IgD-negative memory B cell (primary cell): ENCODE data around the gene TUBA8. TPM values are rescaled to one million over a fixed set of nuclear protein-coding genes. Genes with fewer than 3 reads are reported as not detected.
"Not testable (repeated sequence)": the region's sequence is repeated elsewhere in the genome, so short reads cannot be mapped to it uniquely, and the experiment has no call there.

Source experiments
- H3K27ac Mint-ChIP-seq, 3 donors: one replicate each; pipeline ENCODE4 v1.8.0; 2020 to 2022; ENCODE audit warnings: mild to moderate bottlenecking in 3 of 3, mixed read lengths in 3 of 3, moderate library complexity in 1 of 3
- H3K27me3 Mint-ChIP-seq: one replicate; pipeline ENCODE4 v1.8.0; 2021; ENCODE audit warnings: mixed read lengths
- H3K36me3 Mint-ChIP-seq: one replicate; pipeline ENCODE4 v1.8.0; 2020; ENCODE audit warnings: mild to moderate bottlenecking, mixed read lengths
- H3K4me1 Mint-ChIP-seq, 3 donors: one replicate each; pipeline ENCODE4 v1.8.0; 2020 to 2022; ENCODE audit warnings: mixed read lengths in 3 of 3, mild to moderate bottlenecking in 1 of 3
- H3K4me3 Mint-ChIP-seq, 4 donors: one replicate each; pipeline ENCODE4 v1.8.0; 2020 to 2022; ENCODE audit warnings: mild to moderate bottlenecking in 4 of 4, mixed read lengths in 4 of 4, moderate library complexity in 3 of 4
- H3K9me3 Mint-ChIP-seq, 3 donors: one replicate each; pipeline ENCODE4 v1.8.0; 2020 to 2021; ENCODE audit warnings: mixed read lengths in 3 of 3, mild to moderate bottlenecking in 1 of 3
- polyA plus RNA-seq: library from polyadenylated mRNA; unstranded; fragments of 300-500 nt; fragmentation: Illumina TruSeq; gene quantifications from one replicate; pipeline ENCODE4 v1.2.3, GENCODE V29; 2021

Gene TUBA8
- polyA plus RNA-seq, 1 donor from 2014 or later = 2.8 TPM

- no peaks in the 10 kb centered on the region for H3K27me3 Mint-ChIP-seq
- H3K4me3 Mint-ChIP-seq = no peak overlapping the region
- H3K4me1 Mint-ChIP-seq = peaks cover 0 to under 1% (median 0%) of the 10 kb centered on the region in 3 donors
- H3K27ac Mint-ChIP-seq = no peak overlapping the region
- no peaks in the 10 kb centered on the region for H3K9me3 Mint-ChIP-seq
- peaks cover 4% of the 10 kb centered on the region for H3K36me3 Mint-ChIP-seq
Measured at GRCh38 chr22:18119409-18120110, 9.0 kb downstream of the TUBA8 start.

GRCh38 chr22:18120857-18121256, 10.2 kb downstream of the TUBA8 start:
- Mint-ChIP-seq H3K36me3 (peaks cover 6% of the 10 kb centered on the region), H3K27me3 (no peaks in the 10 kb centered on the region), H3K9me3 (no peaks in the 10 kb centered on the region), H3K27ac (no peak overlapping the region), H3K4me3 (no peak overlapping the region), H3K4me1 (no peaks in the 10 kb centered on the region)

DNA sequence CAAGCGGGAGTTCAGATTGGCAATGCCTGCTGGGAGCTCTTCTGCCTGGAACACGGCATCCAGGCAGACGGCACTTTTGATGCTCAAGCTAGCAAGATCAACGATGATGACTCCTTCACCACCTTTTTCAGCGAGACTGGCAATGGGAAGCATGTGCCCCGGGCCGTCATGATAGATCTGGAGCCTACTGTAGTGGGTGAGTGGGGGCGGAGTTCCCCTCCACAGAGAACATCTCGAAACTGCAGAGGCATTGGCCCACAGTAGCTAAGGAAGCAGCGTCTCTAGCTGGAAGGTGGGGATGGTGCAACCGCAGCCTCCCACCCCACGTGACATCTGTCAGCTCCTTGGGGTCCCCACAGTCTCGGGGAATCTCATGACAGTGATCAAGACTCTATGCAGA, 10.9 kb downstream of the TUBA8 start:
- Mint-ChIP-seq H3K27ac (no peak overlapping the region), H3K36me3 (peaks cover 7% of the 10 kb centered on the region), H3K9me3 (no peaks in the 10 kb centered on the region), H3K4me1 (no peaks in the 10 kb centered on the region), H3K27me3 (no peaks in the 10 kb centered on the region), H3K4me3 (no peak overlapping the region)

DNA sequence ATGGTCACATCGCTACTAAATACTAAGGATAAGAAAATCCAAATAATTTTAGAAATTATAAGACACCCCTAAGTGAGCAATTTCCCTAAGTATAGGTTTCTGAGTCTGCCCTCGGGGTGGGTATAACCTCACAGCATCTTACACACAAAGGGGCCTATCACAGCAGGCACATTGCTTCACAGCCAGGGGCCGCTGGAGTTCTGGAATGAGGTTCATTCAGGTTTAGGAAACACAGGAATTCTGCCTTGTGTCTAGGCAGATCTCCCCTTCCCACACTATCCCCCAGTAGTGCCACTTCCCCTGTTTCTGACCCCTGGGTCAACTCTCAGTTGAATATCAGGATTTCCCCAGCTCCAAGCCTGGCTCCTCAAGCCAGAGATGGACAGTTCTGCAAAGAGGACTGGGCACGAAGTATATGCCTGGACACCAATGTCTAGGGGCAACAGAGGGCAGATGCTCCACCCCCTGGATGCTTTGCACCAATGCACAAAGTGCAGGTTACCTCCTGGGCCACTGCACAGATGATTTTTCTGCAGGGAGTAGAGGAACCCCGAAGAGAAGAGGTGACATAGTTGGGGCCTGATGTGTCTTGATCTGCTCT, 11.4 kb downstream of the TUBA8 start:
- Mint-ChIP-seq H3K36me3 (peaks cover 9% of the 10 kb centered on the region), H3K27ac (no peak overlapping the region), H3K4me3 (no peak overlapping the region), H3K4me1 (no peaks in the 10 kb centered on the region), H3K27me3 (no peaks in the 10 kb centered on the region), H3K9me3 (no peaks in the 10 kb centered on the region)

DNA sequence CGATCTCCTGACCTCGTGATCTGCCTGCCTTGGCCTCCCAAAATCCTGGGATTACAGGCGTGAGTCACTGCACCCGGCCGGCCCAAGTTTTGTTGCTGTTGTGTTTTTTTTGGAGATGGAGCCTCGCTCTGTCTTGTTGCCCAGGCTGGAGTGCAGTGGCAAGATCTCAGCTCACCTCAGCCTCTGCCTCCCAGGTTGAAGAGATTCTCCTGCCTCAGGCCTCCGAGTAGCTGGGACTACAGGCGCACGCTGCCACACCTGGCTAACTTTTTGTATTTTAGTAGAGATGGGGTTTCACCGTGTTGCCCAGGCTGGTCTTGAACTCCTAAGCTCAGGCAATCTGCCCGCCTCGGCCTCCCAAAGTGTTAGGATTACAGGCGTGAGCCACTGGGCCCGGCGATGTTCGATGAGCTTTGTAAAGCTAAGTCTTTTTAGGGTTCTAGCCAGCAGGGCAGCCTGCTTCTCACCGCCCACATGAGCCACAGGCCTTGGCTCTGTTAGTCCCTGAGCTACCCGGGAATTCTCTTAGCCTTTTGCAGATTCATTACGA, 12.9 kb downstream of the TUBA8 start:
- H3K27me3 Mint-ChIP-seq, H3K4me3 Mint-ChIP-seq, H3K4me1 Mint-ChIP-seq, H3K9me3 Mint-ChIP-seq: not testable (repeated sequence)
- peak overlapping the region in 1 of 3 donors; percentile 73 for H3K27ac Mint-ChIP-seq
- H3K36me3 Mint-ChIP-seq = peaks cover 11% of the 10 kb centered on the region

GRCh38 chr22:18126606-18127005, 16.0 kb downstream of the TUBA8 start:
- Mint-ChIP-seq H3K27ac (no peak overlapping the region), H3K4me3 (no peak overlapping the region), H3K27me3 (no peaks in the 10 kb centered on the region), H3K4me1 (no peaks in the 10 kb centered on the region), H3K9me3 (no peaks in the 10 kb centered on the region), H3K36me3 (peaks cover 7% of the 10 kb centered on the region)

- no peak overlapping the region for H3K4me3 Mint-ChIP-seq
- peak overlapping the region in 1 of 3 donors; percentile 55 for H3K27ac Mint-ChIP-seq
- H3K9me3 Mint-ChIP-seq = no peaks in the 10 kb centered on the region
- H3K27me3 Mint-ChIP-seq = no peaks in the 10 kb centered on the region
- H3K4me1 Mint-ChIP-seq = no peaks in the 10 kb centered on the region
- H3K36me3 Mint-ChIP-seq = peaks cover 10% of the 10 kb centered on the region
Measured at GRCh38 chr22:18130018-18130417, 19.4 kb downstream of the TUBA8 start.

GRCh38 chr22:18130699-18131429, 20.3 kb downstream of the TUBA8 start:
- Mint-ChIP-seq H3K4me3 (no peak overlapping the region), H3K27me3 (no peaks in the 10 kb centered on the region), H3K4me1 (no peaks in the 10 kb centered on the region), H3K27ac (peak overlapping the region in 1 of 3 donors; percentile 20), H3K9me3 (no peaks in the 10 kb centered on the region), H3K36me3 (peaks cover 9% of the 10 kb centered on the region)

DNA sequence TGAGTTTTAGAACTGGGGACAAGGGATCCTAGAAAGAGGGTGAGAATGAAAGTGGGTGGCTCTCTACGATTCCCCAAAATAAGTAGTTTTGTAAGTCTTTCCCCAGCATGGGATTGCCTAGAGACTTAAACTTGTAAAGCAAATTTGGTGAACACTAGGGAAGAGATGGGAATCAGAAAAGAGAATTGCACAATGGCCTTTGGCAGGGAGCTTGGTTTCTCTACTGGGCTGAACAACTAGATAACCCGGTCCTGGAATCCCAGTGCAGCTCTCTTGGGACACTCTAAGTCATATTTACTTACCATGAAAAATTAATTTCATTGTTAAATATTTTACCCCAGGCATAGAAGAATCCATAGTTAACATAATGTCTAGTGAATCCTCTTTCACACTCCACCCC, 22.8 kb downstream of the TUBA8 start:
- no peaks in the 10 kb centered on the region for H3K27me3 Mint-ChIP-seq
- peak overlapping the region in 1 of 4 donors; percentile 51 for H3K4me3 Mint-ChIP-seq
- no peaks in the 10 kb centered on the region for H3K4me1 Mint-ChIP-seq
- H3K27ac Mint-ChIP-seq = no peak overlapping the region
- H3K36me3 Mint-ChIP-seq = peaks cover 3% of the 10 kb centered on the region
- no peaks in the 10 kb centered on the region for H3K9me3 Mint-ChIP-seq

DNA sequence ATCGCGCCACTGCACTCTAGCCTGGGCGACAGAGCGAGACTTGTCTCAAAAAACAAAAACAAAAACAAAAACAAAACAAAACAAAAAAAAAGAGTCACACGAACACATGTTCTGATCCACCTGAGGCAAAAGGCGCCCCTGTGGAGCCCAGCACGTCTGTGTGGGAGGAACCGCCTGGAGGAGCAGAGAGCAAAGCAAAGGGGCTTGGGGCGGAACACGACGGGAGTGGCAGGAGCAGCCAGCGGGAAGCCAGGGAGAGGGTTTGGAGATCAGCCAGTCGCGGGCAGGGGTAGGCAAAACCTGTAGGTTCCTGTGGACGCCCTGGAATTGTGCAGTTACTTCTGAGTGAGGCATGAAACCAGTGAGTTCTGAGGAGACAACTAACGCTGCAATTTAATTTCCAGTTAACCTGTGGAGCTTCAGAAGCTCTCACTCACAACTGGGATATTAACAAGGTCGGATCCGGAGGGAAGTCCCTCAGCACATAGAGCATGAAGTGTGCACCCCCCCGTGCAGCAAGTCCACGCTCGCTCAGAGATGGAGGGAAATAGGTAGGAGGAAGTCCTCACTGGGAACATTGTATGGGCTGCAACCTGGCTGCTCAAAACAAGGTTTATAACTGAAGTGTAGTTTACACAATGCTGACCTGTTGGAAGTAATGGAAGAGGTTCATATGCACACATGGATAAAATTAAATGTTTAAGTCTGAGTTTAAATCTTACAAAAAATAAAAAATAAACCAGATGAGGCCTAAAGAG, 26.1 kb downstream of the TUBA8 start:
- Mint-ChIP-seq H3K27me3 (no peaks in the 10 kb centered on the region), H3K36me3 (peaks cover 3% of the 10 kb centered on the region), H3K4me1 (no peaks in the 10 kb centered on the region), H3K4me3 (no peak overlapping the region), H3K27ac (no peak overlapping the region), H3K9me3 (peaks cover 0 to 4% (median 0%) of the 10 kb centered on the region in 3 donors)

GRCh38 chr22:18141004-18141403, 30.4 kb downstream of the TUBA8 start:
- H3K36me3 Mint-ChIP-seq, H3K9me3 Mint-ChIP-seq, H3K4me1 Mint-ChIP-seq, H3K4me3 Mint-ChIP-seq, H3K27me3 Mint-ChIP-seq, H3K27ac Mint-ChIP-seq: not testable (repeated sequence)

- Mint-ChIP-seq H3K9me3 (peaks cover 0 to 4% (median 0%) of the 10 kb centered on the region in 3 donors), H3K27me3 (no peaks in the 10 kb centered on the region), H3K27ac (no peak overlapping the region), H3K36me3 (no peaks in the 10 kb centered on the region), H3K4me1 (no peaks in the 10 kb centered on the region), H3K4me3 (no peak overlapping the region)
Measured at GRCh38 chr22:18144105-18144504, 33.5 kb downstream of the TUBA8 start.

GRCh38 chr22:18145676-18146388, 35.2 kb downstream of the TUBA8 start:
- H3K27ac Mint-ChIP-seq = no peak overlapping the region
- H3K9me3 Mint-ChIP-seq = peaks cover 0 to 4% (median 0%) of the 10 kb centered on the region in 3 donors
- no peaks in the 10 kb centered on the region for H3K36me3 Mint-ChIP-seq
- no peaks in the 10 kb centered on the region for H3K27me3 Mint-ChIP-seq
- peak overlapping the region in 1 of 4 donors; percentile 66 for H3K4me3 Mint-ChIP-seq
- peaks cover 7 to 9% (median 7%) of the 10 kb centered on the region in 3 donors for H3K4me1 Mint-ChIP-seq

GRCh38 chr22:18146389-18146753, 35.8 kb downstream of the TUBA8 start:
- peaks cover 0 to under 1% (median 0%) of the 10 kb centered on the region in 3 donors for H3K9me3 Mint-ChIP-seq
- no peak overlapping the region for H3K27ac Mint-ChIP-seq
- peaks cover 7 to 11% (median 7%) of the 10 kb centered on the region in 3 donors for H3K4me1 Mint-ChIP-seq
- no peaks in the 10 kb centered on the region for H3K36me3 Mint-ChIP-seq
- peak overlapping the region in 1 of 4 donors; percentile 66 for H3K4me3 Mint-ChIP-seq
- no peaks in the 10 kb centered on the region for H3K27me3 Mint-ChIP-seq
